AG10803 (cell line): ENCODE results near the gene TTC27.

Source experiments
- DNase-seq: peaks from one replicate; pipeline ENCODE4 v3.0.0; 2010; ENCODE audit warnings: low read depth
- H3K4me3 ChIP-seq: 2 replicates; pipeline ENCODE4 v1.5.1; 2011; ENCODE audit warnings: mild to moderate bottlenecking, low read length, control low read depth
- CTCF ChIP-seq: conservative IDR thresholded peaks from 2 replicates; pipeline ENCODE4 v1.5.1; 2011; ENCODE audit warnings: mild to moderate bottlenecking, low read length, control low read depth, inconsistent platforms

Gene TTC27

GRCh38 chr2:32858713-32859112 is 230.9 kb downstream of the TTC27 start:
- TF ChIP-seq CTCF = no peak

GRCh38 chr2:32860385-32860784 is 232.5 kb downstream of the TTC27 start:
- no peak for DNase-seq
- no peak overlapping the region for H3K4me3 ChIP-seq
- no peak for TF ChIP-seq CTCF

More at GRCh38 chr2:32858713-32859112, 230.9 kb downstream of the TTC27 start:
- DNase-seq = no peak
- H3K4me3 ChIP-seq = no peak overlapping the region

GRCh38 chr2:32862269-32863055 is 234.6 kb downstream of the TTC27 start:
- DNase-seq = no peak
- H3K4me3 ChIP-seq = no peak overlapping the region
- TF ChIP-seq CTCF = no peak

- TF ChIP-seq CTCF = no peak
- no peak for DNase-seq
- H3K4me3 ChIP-seq = no peak overlapping the region
These were observed 235.5 kb downstream of the TTC27 start for GRCh38 chr2:32863326-32863725.

GRCh38 chr2:32863803-32864202 is 236.0 kb downstream of the TTC27 start:
- DNase-seq = no peak
- no peak overlapping the region for H3K4me3 ChIP-seq
- no peak for TF ChIP-seq CTCF

GRCh38 chr2:32864334-32865111 is 236.7 kb downstream of the TTC27 start:
- TF ChIP-seq CTCF = no peak
- H3K4me3 ChIP-seq = no peak overlapping the region
- DNase-seq = peak; percentile 89
